Omental fat pad (tissue), 4 donors: ENCODE data around the gene FAM13C. TPM values are rescaled to one million over a fixed set of nuclear protein-coding genes. Genes with fewer than 3 reads are reported as not detected.
"Not testable (repeated sequence)": the region's sequence is repeated elsewhere in the genome, so short reads cannot be mapped to it uniquely, and the experiment has no call there.

ENCODE experiments used
- ATAC-seq: fragments of 150-250 bp; one replicate; pipeline ENCODE4 v1.9.1; 2016; ENCODE audit warnings: mild to moderate bottlenecking, moderate library complexity; ENCODE audit not compliant: low FRiP score
- DNase-seq: peaks from one replicate; pipeline ENCODE4 v3.0.0-alpha.2; 2019; ENCODE audit warnings: low spot score
- CTCF ChIP-seq, 3 donors: fragments of 450-650 bp; IDR thresholded peaks; one replicate each; pipeline ENCODE4 v1.5.1; 2016 to 2017; ENCODE audit warnings: antibody characterized with exemption in 3 of 3, mild to moderate bottlenecking in 3 of 3, moderate library complexity in 2 of 3
- total RNA-seq, 4 donors: library from RNA; depleted of rRNA; stranded (reverse); fragments of >200 nt; gene quantifications; one replicate each; pipeline ENCODE4 v1.1.0, GENCODE V29; 2016

The FAM13C gene
- total RNA-seq, 4 donors from 2014 or later, result 2.2 to 43.0 (median 11.6) TPM

- no peak for DNase-seq
- no peak for TF ChIP-seq CTCF (IDR thresholded peaks at IDR 0.05)
- ATAC-seq, result no peak
Observed at GRCh38 chr10:59236064-59236697, 126.2 kb downstream of the FAM13C start.

- ATAC-seq (no peak), DNase-seq (no peak)
- TF ChIP-seq CTCF (IDR thresholded peaks at IDR 0.05), result no peak
Observed at GRCh38 chr10:59234816-59235429, 127.4 kb downstream of the FAM13C start.

- TF ChIP-seq CTCF (IDR thresholded peaks at IDR 0.05), result no peak
- no peak for ATAC-seq
- DNase-seq, result no peak
Observed at GRCh38 chr10:59234194-59234593, 128.2 kb downstream of the FAM13C start.

- no peak for ATAC-seq
- DNase-seq, result no peak
- TF ChIP-seq CTCF (IDR thresholded peaks at IDR 0.05), result no peak
Observed at GRCh38 chr10:59229441-59229840, 132.9 kb downstream of the FAM13C start.

- DNase-seq (no peak), ATAC-seq (no peak)
- TF ChIP-seq CTCF (IDR thresholded peaks at IDR 0.05), result no peak
Observed at GRCh38 chr10:59227136-59227673, 135.1 kb downstream of the FAM13C start.

GRCh38 chr10:59225211-59225610 is 137.1 kb downstream of the FAM13C start:
- no peak for ATAC-seq
- DNase-seq, result no peak
- no peak for TF ChIP-seq CTCF (IDR thresholded peaks at IDR 0.05)

GRCh38 chr10:59223597-59223996 is 138.8 kb downstream of the FAM13C start:
- DNase-seq, ATAC-seq: not testable (repeated sequence)
